ENCODE results near the gene ITPR3. TPM values are rescaled to one million over a fixed set of nuclear protein-coding genes. Genes with fewer than 3 reads are reported as not detected.
A peak's percentile ranks its signal among the peaks of the same experiment; 100 is the strongest.

Gene ITPR3
- total and polyA plus RNA-seq, 2 donors (not counting 3 experiments of a cell fraction or from before 2014, with no cell fraction given): 28.8 to 52.2 TPM

DNA sequence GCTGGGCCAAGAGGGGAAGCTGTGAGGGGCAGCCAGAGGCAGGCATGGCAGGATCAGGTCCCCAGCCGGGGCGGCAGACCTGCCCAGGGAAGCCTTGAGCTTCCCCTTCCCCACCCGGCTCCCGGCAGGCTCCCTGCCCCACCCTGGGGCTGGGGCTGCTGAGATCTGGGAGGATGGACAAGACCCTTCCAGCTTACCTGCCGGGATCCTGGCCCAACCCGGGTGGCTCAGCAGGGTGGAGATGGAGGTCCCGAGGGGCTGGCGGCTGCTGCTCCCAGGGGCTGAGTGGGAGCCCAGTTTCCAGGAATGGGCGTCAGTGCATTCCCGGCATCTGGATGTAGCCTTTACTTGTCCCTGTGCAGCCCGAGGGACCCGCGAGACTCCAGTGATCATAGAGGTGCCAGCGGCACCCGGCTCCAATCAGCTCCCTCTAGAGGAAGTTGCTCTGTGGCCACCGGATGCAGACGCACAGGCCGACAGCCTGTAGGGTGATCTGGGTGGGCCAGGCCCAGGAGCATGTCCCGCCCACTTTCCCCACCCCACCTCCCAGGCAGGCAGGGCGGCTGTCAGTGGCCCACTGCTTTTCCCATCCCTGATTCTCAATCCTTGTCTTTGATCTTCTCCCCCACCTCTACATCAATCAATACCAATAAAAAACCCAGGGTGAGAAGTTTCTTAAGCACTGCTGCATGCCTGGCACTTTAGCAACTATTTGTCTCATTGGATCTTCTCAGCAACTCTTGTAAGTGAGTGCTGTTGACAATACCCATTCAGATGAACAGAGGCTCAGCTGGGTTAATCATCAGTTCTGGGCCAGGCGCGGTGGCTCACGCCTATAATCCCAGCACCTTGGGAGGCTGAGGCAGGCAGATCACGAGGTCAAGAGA lies 41.1 kb upstream of the ITPR3 start, which contains the start of gene BAK1:
Gene BAK1 (minus strand): TSS at position 449 of the 887 bp plus-strand sequence. CDS start 2,672 bp downstream, outside the sequence.
- H3K9me1 ChIP-seq (replicated peaks; ENCODE audit: control insufficient read depth, extremely low read depth, insufficient read depth, low read length): no peaks in the 10 kb centered on the region

More for the DNA sequence above, 41.1 kb upstream of the ITPR3 start, which contains the start of gene BAK1:
- CTCF ChIA-PET: interaction anchor here (0.7 to 1.4 kb wide), 10 partner anchors 9 to 583 kb away, joined by 3 to 9 read pairs (median 4); partner anchors contain the start of gene UQCC2
- Histone ChIP-seq H3K4me2 (ENCODE audit: insufficient read depth, low read length) (peak within 1 kb of the TSS; percentile 60), H2AFZ (ENCODE audit: low read depth, low read length) (peak within 1 kb of the TSS; percentile 52), H3K79me2 (ENCODE audit: control insufficient read depth, insufficient read depth, low read length) (peaks cover 31% of the 10 kb centered on the region), H4K20me1 (replicated peaks; ENCODE audit: control insufficient read depth, extremely low read depth, insufficient read depth, low read length) (no peaks in the 10 kb centered on the region), H3K27ac (ENCODE audit: insufficient read depth, low read depth, low read length) (peak within 1 kb of the TSS; percentile 70), H3K4me1 (ENCODE audit: control insufficient read depth, extremely low read depth, insufficient read depth, low read length) (peaks cover 17% of the 10 kb centered on the region), H3K36me3 (ENCODE audit: control insufficient read depth in 2 of 2, extremely low read depth in 1 of 2, insufficient read depth in 2 of 2, low read length in 2 of 2) (peaks cover 2 to 13% of the 10 kb centered on the region in 2 experiments), H3K9me3 (replicated peaks; ENCODE audit: control insufficient read depth, insufficient read depth, low read length) (no peaks in the 10 kb centered on the region), H3K4me3 (replicated peaks in 1 of 3; ENCODE audit: insufficient read depth in 1 of 3, low read depth in 1 of 3, low read length in 3 of 3) (peak within 1 kb of the TSS; percentile 78 to 93 (median 83)), H3K27me3 (ENCODE audit: control insufficient read depth in 2 of 2, insufficient read depth in 2 of 2, low read length in 2 of 2) (no peaks in the 10 kb centered on the region), H3K9ac (replicated peaks; ENCODE audit: extremely low read depth, insufficient read depth, low read length) (peak within 1 kb of the TSS; percentile 93)
- DNase-seq (ENCODE audit: low read depth, low spot score) (peak; percentile 91), FAIRE-seq (peak; percentile 92)
- intact Hi-C loops (cut with micrococcal nuclease): loop anchor here (2.0 to 10.0 kb wide), 3 partner anchors 128 to 265 kb away; partner anchors contain the start of genes TAPBP, ZBTB22 and ZBTB9
- dilution Hi-C loops (cut with MboI; ENCODE audit: extremely low pct_ligation_motif_present, low sequenced_read_pairs): no loop called here
- TSS peak; percentile 56 for BruUV-seq (replicated peaks)
- POLR2A ChIA-PET: interaction anchor here (0.7 kb wide), 2 partner anchors 10 to 131 kb away, joined by 3 to 4 read pairs; partner anchors contain the start of gene UQCC2
- no peak for TF ChIP-seq FOS (IDR thresholded peaks at IDR 0.05; ENCODE audit: borderline replicate concordance, insufficient read depth, low read length)
- peak; percentile 78 for TF ChIP-seq POLR2AphosphoS5 (IDR thresholded peaks at IDR 0.05; ENCODE audit: insufficient read depth, low read depth, low read length)
- TF ChIP-seq JUN (IDR thresholded peaks at IDR 0.05; ENCODE audit: borderline replicate concordance, insufficient read depth, insufficient read length, low read depth): no peak
- peak; percentile 84 for TF ChIP-seq POLR2A (IDR thresholded peaks at IDR 0.05; ENCODE audit: low read depth, low read length)
- peak; percentile 28 to 63 for TF ChIP-seq CTCF (IDR thresholded peaks at IDR 0.05; ENCODE audit: extremely low read depth in 1 of 2, insufficient read depth in 1 of 2, low read depth in 1 of 2, low read length in 2 of 2)
- no peak for TF ChIP-seq EZH2 (IDR thresholded peaks at IDR 0.05; ENCODE audit: borderline replicate concordance, low read depth, low read length, severe bottlenecking)

Data from endothelial cell of umbilical vein (primary cell).